MM.1S (cell line): ENCODE data around the gene HERC2.

Experiments
- EZH2 ChIP-seq: fragments of 300-600 bp; sonication (generic); optimal IDR thresholded peaks from 2 replicates; pipeline ENCODE3; 2017; ENCODE audit warnings: low read depth, mild to moderate bottlenecking, antibody characterized with exemption, low read length, mixed read lengths
- TF ChIP-seq, protein P1 (sequence below): fragments of 300-600 bp; sonication (generic); IDR thresholded peaks from 2 replicates; pipeline ENCODE4 v1.5.1; 2016; ENCODE audit warnings: antibody characterized with exemption, low read length, mixed read lengths

DNA sequence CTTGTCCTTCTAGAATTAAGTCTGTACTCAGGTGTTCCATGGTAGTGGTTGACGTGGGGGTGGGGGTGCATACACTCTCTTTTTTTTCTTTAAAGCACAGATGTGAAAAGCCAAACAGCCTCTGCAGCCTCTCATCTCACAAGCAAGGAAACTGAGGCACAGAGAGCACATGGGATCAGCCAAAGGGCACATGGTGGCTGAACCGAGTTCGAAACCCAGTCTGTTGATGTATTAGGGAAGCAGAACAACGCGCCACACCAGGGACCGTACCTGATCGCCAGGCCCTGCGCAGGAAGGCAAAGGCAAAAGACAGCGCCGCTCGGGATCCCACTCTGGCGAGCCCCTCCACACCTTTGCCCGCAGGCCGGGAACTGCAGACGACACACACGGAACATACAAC is 47.3 kb downstream of the HERC2 start:
- no peak for TF ChIP-seq EZH2
- TF ChIP-seq, protein P1, sequence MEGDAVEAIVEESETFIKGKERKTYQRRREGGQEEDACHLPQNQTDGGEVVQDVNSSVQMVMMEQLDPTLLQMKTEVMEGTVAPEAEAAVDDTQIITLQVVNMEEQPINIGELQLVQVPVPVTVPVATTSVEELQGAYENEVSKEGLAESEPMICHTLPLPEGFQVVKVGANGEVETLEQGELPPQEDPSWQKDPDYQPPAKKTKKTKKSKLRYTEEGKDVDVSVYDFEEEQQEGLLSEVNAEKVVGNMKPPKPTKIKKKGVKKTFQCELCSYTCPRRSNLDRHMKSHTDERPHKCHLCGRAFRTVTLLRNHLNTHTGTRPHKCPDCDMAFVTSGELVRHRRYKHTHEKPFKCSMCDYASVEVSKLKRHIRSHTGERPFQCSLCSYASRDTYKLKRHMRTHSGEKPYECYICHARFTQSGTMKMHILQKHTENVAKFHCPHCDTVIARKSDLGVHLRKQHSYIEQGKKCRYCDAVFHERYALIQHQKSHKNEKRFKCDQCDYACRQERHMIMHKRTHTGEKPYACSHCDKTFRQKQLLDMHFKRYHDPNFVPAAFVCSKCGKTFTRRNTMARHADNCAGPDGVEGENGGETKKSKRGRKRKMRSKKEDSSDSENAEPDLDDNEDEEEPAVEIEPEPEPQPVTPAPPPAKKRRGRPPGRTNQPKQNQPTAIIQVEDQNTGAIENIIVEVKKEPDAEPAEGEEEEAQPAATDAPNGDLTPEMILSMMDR = no peak
